Endothelial cell of umbilical vein (primary cell): ENCODE data around the gene CCL16. TPM values are rescaled to one million over a fixed set of nuclear protein-coding genes. Genes with fewer than 3 reads are reported as not detected.

Experiments used
- BruUV-seq: library from RNA; stranded (reverse); fragments of 400-500 nt; replicated peaks from 2 replicates; lab custom pipeline; 2021; lab: Mats Ljungman, UMichigan
- CTCF ChIA-PET: fragments of 300-600, 350-600 bp; sonication (Branson Sonifier 250); formaldehyde crosslinking; loops from one replicate; lab custom pipeline; 2021; ENCODE audit warnings: antibody characterized with exemption, inconsistent platforms; lab: Charles Lee
- POLR2A ChIA-PET: fragments of 300-600, 350-600 bp; sonication (Branson Sonifier 250); formaldehyde crosslinking; loops from one replicate; lab custom pipeline; 2021; ENCODE audit warnings: antibody characterized with exemption, inconsistent platforms; lab: Charles Lee
- DNase-seq: peaks from one replicate; pipeline ENCODE4 v3.0.0-alpha.2; 2011; ENCODE audit warnings: low read depth, low spot score
- FAIRE-seq: peaks from 2 replicates; lab custom pipeline; 2011; peaks lifted over from hg19 to GRCh38; lab: Jason Lieb, UNC
- H2AFZ ChIP-seq: 2 replicates; pipeline ENCODE4 v1.6.0; 2012; ENCODE audit warnings: low read depth, low read length, control low read depth, inconsistent platforms
- H3K27ac ChIP-seq: 2 replicates; pipeline ENCODE4 v1.5.1; 2011; ENCODE audit warnings: low read depth, mild to moderate bottlenecking, control low read depth, low read length, moderate library complexity; ENCODE audit not compliant: insufficient read depth
- H3K27me3 ChIP-seq, 2 experiments: 2 replicates each; pipeline versions ENCODE4 v1.6.0 to v1.6.1; 2011; ENCODE audit warnings: low read length in 2 of 2, mixed read lengths in 1 of 2; ENCODE audit not compliant: control insufficient read depth in 2 of 2, insufficient read depth in 2 of 2
- H3K36me3 ChIP-seq, 2 experiments: 2 replicates in 1 of 2; 3 replicates in 1 of 2; pipeline ENCODE4 v1.5.1; 2011; ENCODE audit warnings: low read length in 2 of 2, mild to moderate bottlenecking in 1 of 2, moderate library complexity in 1 of 2; ENCODE audit not compliant: control insufficient read depth in 2 of 2, insufficient read depth in 2 of 2; ENCODE audit errors: extremely low read depth in 1 of 2
- H3K4me1 ChIP-seq: 3 replicates; pipeline ENCODE4 v1.5.1; 2011; ENCODE audit warnings: mild to moderate bottlenecking, low read length; ENCODE audit not compliant: control insufficient read depth, insufficient read depth; ENCODE audit errors: extremely low read depth
- H3K4me2 ChIP-seq: 2 replicates; pipeline ENCODE4 v1.6.1; 2011; ENCODE audit warnings: low read length, control low read depth, mixed read lengths; ENCODE audit not compliant: insufficient read depth
- H3K4me3 ChIP-seq, 3 experiments: fragments of 200-600 bp in 1 of 3; sonication (generic), shearing (Covaris generic) in 1 of 3; replicated peaks in 1 of 3; 2 replicates each; pipeline ENCODE4 v1.5.1; 2011 to 2016; ENCODE audit warnings: control low read depth in 3 of 3, low read length in 3 of 3, mild to moderate bottlenecking in 2 of 3, inconsistent platforms in 1 of 3, low read depth in 1 of 3, moderate library complexity in 1 of 3; ENCODE audit not compliant: insufficient read depth in 1 of 3
- H3K79me2 ChIP-seq: 2 replicates; pipeline ENCODE4 v1.6.0; 2012; ENCODE audit warnings: low read length, inconsistent platforms; ENCODE audit not compliant: control insufficient read depth, insufficient read depth
- H3K9ac ChIP-seq: replicated peaks from 2 replicates; pipeline ENCODE3; 2011; ENCODE audit warnings: low read length, control low read depth; ENCODE audit not compliant: insufficient read depth; ENCODE audit errors: extremely low read depth
- H3K9me1 ChIP-seq: replicated peaks from 3 replicates; pipeline ENCODE4 v1.6.0; 2011; ENCODE audit warnings: mild to moderate bottlenecking, low read length; ENCODE audit not compliant: control insufficient read depth, insufficient read depth; ENCODE audit errors: extremely low read depth
- H3K9me3 ChIP-seq: replicated peaks from 2 replicates; pipeline ENCODE4 v1.5.1; 2012; ENCODE audit warnings: low read length, inconsistent platforms; ENCODE audit not compliant: control insufficient read depth, insufficient read depth
- H4K20me1 ChIP-seq: replicated peaks from 2 replicates; pipeline ENCODE3; 2011; ENCODE audit warnings: mild to moderate bottlenecking, low read length; ENCODE audit not compliant: control insufficient read depth, insufficient read depth; ENCODE audit errors: extremely low read depth
- CTCF ChIP-seq, 2 donors: IDR thresholded peaks; 1 replicate in 1 of 2; 2 replicates in 1 of 2; pipeline ENCODE4 v1.5.1; 2011; ENCODE audit warnings: low read length in 2 of 2, mild to moderate bottlenecking in 2 of 2, moderate library complexity in 2 of 2, control low read depth in 1 of 2, inconsistent platforms in 1 of 2, low read depth in 1 of 2; ENCODE audit not compliant: insufficient read depth in 1 of 2; ENCODE audit errors: extremely low read depth in 1 of 2
- EZH2 ChIP-seq: IDR thresholded peaks from 2 replicates; pipeline ENCODE4 v1.6.1; 2012; ENCODE audit warnings: borderline replicate concordance, low read depth, mild to moderate bottlenecking, moderate library complexity, low read length, inconsistent platforms; ENCODE audit not compliant: severe bottlenecking
- FOS ChIP-seq: IDR thresholded peaks from 2 replicates; pipeline ENCODE4 v1.6.1; 2011; ENCODE audit warnings: mild to moderate bottlenecking, low read length, moderate library complexity, borderline replicate concordance; ENCODE audit not compliant: insufficient read depth
- GATA2 ChIP-seq: IDR thresholded peaks from 2 replicates; pipeline ENCODE4 v1.7.0; 2011; ENCODE audit warnings: low read depth, mild to moderate bottlenecking, moderate library complexity, mixed read lengths, low read length; ENCODE audit not compliant: insufficient read length, insufficient read depth
- MYC ChIP-seq: IDR thresholded peaks from one replicate; pipeline ENCODE4 v1.6.1; 2011; ENCODE audit warnings: mild to moderate bottlenecking, low read depth, low read length
- POLR2A ChIP-seq: IDR thresholded peaks from 2 replicates; pipeline ENCODE4 v1.6.1; 2012; ENCODE audit warnings: low read depth, mild to moderate bottlenecking, control low read depth, low read length
- POLR2AphosphoS5 ChIP-seq: IDR thresholded peaks from 2 replicates; pipeline ENCODE4 v1.6.1; 2012; ENCODE audit warnings: low read depth, mild to moderate bottlenecking, control low read depth, low read length, moderate library complexity; ENCODE audit not compliant: insufficient read depth
- dilution Hi-C: fragments of 300-500 bp; cut with MboI; formaldehyde crosslinking; loops from one replicate; pipeline ENCODE4 v1.15.0; 2019; ENCODE audit warnings: low sequenced_read_pairs; ENCODE audit not compliant: extremely low pct_ligation_motif_present
- intact Hi-C: fragments of 100-400 bp; cut with micrococcal nuclease; formaldehyde crosslinking; loops from one replicate; pipeline ENCODE4 v1.10.0; 2022
- polyA plus RNA-seq, 4 experiments: library from polyadenylated mRNA; depleted of rRNA in 3 of 4; stranded (reverse) in 3 of 4; unstranded in 1 of 4; fragments of >200 nt; gene quantifications; 2 replicates each; pipeline versions ENCODE4 v1.2.1 to v1.2.3, GENCODE V29; 2011 to 2012; ENCODE audit warnings: missing spikeins in 1 of 4
- total RNA-seq: library from RNA; stranded (reverse); gene quantifications from 2 replicates; pipeline ENCODE4 v1.2.3, GENCODE V29; 2021

The CCL16 gene
- total and polyA plus RNA-seq, 2 donors (not counting 3 experiments of a cell fraction or from before 2014, with no cell fraction given): 0.18 to 0.51 TPM

DNA sequence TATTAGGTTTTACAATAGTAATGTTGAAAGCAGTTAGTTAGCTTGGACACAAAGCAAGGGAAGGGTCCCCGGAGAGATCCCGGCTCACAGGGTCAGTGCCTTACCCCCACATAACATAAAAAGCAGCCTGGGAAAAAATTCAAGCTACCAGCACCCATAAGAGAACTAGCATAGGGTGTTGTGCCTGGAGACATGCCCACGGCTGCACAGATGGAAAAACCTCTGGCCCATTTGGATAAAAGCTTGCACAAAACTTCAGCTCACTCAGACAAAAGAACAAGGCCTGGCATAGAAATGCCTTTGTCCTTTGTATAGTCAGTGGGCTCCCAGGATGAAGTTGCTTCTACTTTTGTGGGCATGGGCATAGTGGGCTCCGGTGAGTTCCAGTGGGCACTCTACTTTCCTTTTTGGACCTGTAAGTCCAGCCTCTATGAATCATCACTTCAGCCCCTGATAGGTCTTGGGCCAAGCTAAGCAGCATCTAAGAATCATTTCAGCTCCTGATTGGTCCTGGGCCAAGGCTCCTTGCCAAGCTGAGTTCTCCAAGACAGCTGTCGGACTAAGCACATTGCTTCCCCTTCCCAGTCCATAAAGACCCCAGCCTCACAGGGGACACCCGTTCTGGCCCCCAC lies 49.4 kb downstream of the CCL16 start:
- H2AFZ ChIP-seq: peak overlapping the region; percentile 1
- H4K20me1 ChIP-seq: no peaks in the 10 kb centered on the region
- H3K36me3 ChIP-seq: no peaks in the 10 kb centered on the region
- DNase-seq: peak; percentile 19
- ChIA-PET POLR2A (no interaction called here), CTCF (interaction anchor here (0.9 to 1.3 kb wide), 4 partner anchors 10 to 141 kb away, joined by 3 to 6 read pairs (median 4); no protein-coding TSS in a partner anchor)
- no peaks in the 10 kb centered on the region for H3K4me1 ChIP-seq
- H3K9me1 ChIP-seq: no peaks in the 10 kb centered on the region
- intact Hi-C loops (no loop called here), dilution Hi-C loops (no loop called here)
- no peak for TF ChIP-seq EZH2
- no peak for TF ChIP-seq MYC
- no peak for TF ChIP-seq CTCF (IDR thresholded peaks at IDR 0.05; ENCODE audit: extremely low read depth in 1 of 2, insufficient read depth in 1 of 2, low read depth in 1 of 2, low read length in 2 of 2)
- no peak for TF ChIP-seq POLR2A
- no peak for TF ChIP-seq FOS
- TF ChIP-seq GATA2: no peak
- TF ChIP-seq POLR2AphosphoS5: no peak
- no peak overlapping the region for H3K27ac ChIP-seq
- no peaks in the 10 kb centered on the region for H3K9me3 ChIP-seq
- H3K4me2 ChIP-seq: no peak overlapping the region
- no peaks in the 10 kb centered on the region for H3K79me2 ChIP-seq
- H3K4me3 ChIP-seq: no peak overlapping the region
- H3K9ac ChIP-seq: no peak overlapping the region
- H3K27me3 ChIP-seq: peaks cover 0 to 3% of the 10 kb centered on the region in 2 experiments
- FAIRE-seq: no peak
- BruUV-seq: no TSS peak
